Activated T-helper 1 cell treated with Interleukin-2 at 50 U/mL for 16 hours (primary cell): ENCODE measurements around the gene DYNC1I2.

Source experiments
- DNase-seq: peaks from one replicate; pipeline ENCODE4 v3.0.0-alpha.2; 2020; ENCODE audit warnings: low read depth

The DYNC1I2 gene

GRCh38 chr2:171687287-171688128 is at the start of gene DYNC1I2:
DYNC1I2 (plus strand) TSS chr2:171687469; CDS start chr2:171690156, 2,687 bp downstream.
- DNase-seq = peak; percentile 47

GRCh38 chr2:171651667-171652415 is 35.4 kb upstream of the DYNC1I2 start:
- DNase-seq = no peak

DNA sequence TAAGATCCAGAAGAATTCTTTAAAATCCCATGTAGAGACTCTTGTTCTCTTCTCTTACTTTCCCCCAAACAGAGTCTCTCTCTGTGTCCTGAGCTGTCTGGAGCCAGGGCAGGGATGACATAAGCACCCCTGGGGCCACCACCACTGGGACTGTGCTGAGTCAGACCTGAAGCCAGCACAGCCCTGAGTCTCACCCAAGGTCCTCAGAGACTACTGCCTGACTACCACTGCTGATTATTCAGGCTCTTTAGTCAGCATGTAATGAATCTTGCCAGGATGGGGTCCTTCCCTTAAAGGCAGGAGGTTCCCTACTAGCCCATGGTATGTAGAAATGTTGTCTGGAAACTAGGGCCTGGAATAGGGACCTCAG is 34.9 kb upstream of the DYNC1I2 start:
- no peak for DNase-seq

DNA sequence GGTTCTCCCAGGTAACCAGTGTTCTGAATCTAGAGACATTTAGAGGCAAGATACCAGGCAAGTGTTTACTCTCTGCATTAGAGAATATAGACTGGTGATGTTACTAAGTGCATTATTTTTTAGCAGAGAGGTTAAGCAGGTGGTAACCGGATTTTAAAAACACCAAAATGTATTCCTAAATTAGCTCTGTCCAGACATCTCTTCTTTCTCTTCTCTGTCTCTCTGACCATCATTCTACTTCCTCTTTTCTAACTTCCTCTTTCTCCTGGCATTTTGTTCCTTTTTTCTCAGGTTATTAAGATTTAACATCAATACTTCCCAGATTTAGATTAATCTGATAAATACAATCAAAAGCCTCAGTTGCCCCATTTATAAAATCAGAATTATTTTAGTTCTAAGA is 31.7 kb upstream of the DYNC1I2 start:
- DNase-seq = no peak

DNA sequence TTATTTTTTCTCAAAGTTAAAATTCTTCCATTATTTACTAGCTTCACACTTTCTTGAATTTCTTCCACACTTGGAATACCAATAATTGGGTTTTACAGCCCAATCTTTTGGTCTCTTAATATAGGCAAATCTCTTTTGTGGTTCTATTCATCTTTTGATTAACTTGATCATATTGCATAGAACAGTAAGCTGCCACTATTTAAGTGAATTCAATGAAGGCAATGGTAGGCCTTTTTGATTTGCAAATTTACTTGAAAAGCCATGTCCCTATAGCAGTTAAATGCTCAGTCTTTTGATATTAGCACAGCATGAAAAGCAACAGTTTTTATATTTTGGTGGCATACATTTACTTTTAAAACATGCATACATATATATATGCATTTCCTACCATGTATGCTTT is 20.2 kb upstream of the DYNC1I2 start:
- no peak for DNase-seq

DNA sequence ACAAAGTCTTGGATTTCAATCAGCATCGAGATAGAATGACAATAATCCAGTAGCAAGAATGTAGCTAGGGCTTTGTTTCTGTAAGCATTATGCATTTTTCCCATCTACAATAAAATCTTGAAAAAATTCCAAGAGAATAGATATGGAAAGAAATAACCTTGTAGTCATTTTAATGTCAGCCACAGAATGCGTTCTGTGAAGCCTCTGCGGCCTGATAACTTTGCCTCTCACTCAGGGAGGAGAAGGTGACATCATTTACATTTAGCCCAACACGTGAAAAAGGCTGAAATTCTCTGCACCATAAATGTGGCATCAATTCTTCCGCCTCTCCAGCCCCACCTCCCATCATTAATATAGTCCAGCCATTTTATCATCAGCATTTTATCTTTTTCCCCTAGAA is 19.1 kb upstream of the DYNC1I2 start:
- DNase-seq = no peak

GRCh38 chr2:171669121-171669520 is 18.1 kb upstream of the DYNC1I2 start:
- DNase-seq = no peak

- DNase-seq = no peak
Observed at GRCh38 chr2:171670655-171671054, 16.6 kb upstream of the DYNC1I2 start.

- DNase-seq = no peak
Observed at GRCh38 chr2:171671867-171672266, 15.4 kb upstream of the DYNC1I2 start.

DNA sequence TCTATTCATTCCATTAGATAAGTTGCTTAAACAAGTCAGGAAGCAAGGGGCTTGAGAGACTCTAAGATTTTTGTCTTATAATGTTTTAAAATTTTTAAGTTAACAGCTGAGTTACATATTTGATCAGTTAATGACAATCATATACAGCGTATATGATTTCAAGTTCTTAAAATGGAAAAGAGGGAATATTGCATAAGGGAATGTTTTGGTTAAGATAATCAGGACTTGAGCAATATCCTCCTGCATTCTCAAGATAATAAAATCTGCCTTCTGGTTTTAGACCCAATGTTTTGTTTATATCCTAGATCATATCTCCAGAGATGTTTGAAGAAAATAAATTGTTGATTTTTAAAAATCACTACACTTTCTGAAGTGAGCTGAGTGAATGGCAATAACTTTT is 13.4 kb upstream of the DYNC1I2 start:
- no peak for DNase-seq

GRCh38 chr2:171675810-171676345 is 11.4 kb upstream of the DYNC1I2 start:
- no peak for DNase-seq

DNA sequence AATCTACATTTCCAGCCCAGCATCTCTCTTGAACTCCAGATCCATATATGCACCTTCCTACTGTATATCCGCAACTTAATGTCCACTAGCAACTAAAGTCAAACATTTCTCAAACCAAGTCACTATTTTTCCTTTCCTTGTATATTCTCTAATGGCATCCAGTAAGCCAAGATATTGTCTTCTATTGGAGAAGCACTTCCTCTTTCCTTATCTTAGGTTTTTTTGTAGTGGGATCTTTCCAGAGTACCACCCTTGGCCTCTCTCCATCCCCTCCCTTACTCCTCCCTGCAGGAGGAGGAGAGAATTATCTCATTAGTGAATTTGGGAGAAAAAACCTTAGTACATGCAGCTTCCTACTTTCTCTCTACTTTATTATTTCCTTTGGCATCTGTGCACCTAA is 8.7 kb upstream of the DYNC1I2 start:
- DNase-seq = no peak

DNA sequence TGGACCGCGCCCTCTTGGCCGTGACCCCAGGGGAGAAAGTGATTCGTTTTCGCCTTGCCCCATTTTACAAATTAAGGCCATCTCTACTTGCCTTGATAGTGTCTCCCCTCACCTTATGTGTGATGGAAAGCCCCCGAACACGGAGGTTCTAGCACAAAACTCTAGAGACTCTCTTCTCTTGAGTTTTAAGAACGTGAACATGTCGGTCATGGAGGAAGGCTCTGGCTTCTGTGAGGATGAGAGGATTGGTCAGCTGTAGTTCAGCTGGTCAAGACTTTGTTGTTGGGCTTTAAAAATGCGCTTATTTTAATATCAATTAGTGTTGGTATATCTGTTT is 828 bp downstream of the DYNC1I2 start:
- DNase-seq = no peak

DNA sequence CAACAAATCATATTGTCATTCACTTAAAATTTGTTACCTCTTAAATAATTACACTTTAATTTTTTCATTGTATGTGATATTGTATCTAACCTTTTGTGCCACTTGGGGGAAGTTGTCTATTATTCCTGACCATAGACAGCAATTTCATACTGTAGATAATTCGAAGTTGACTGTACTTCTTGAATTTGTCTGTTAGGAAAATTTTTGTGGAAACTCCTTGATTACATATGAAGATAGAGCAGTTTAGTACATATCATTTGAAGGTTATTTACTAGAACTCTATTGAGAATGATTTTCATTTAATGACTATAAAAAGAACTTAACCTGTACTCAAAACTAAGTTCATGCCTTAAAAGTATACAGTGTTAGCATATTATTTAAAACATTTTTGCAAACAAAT is 5.1 kb downstream of the DYNC1I2 start:
- no peak for DNase-seq

- DNase-seq = no peak
Observed at GRCh38 chr2:171702781-171703556, 15.7 kb downstream of the DYNC1I2 start.

- DNase-seq = no peak
Observed at GRCh38 chr2:171703574-171704347, 16.5 kb downstream of the DYNC1I2 start.

DNA sequence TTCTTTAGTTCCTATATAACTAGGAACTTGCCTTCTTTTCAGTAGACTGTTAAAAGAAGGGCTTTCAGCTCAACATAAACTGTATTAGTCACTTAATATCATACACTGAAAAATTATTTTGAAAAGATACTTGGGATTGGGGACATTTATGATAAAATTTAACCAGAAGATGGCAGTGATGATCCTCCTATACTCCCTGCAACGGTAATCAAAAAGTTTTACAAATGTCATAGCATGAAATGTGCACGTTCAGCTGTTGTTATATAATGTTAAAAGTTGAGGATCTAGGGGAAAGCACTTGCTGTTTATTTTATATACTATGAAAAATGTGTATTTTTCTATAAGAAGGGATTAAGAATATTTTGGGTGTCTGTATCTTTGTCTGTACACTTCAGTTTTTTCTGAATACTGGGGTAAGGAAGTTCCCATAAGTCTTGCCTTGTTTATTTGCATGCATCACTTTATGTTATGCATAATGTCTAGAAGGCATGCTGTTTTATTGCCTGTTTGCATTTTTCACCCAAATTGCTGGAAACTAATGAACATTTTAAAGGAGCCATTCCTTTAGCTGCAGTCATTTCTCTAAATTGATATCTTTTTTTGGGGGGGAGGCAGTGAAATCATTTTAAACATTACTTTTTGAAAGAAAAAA is 19.0 kb downstream of the DYNC1I2 start:
- no peak for DNase-seq

DNA sequence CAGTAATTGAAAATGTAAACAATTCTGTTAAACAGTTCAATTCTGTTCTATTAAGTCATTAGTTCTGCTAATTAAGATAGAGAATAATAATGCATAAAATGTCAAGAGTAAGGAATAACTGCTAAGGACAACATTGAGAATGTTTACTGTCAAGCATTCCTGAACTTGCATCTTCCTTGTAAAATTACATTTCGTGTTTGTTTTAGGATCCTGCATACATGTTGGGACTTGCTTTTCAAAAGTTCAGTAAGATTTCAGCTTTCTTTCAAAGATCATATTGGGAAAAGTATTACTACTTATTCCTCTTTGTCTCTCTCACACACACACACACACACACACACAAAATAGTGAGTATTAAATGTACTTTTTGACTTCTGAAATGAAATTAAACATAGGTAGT is 20.5 kb downstream of the DYNC1I2 start:
- no peak for DNase-seq

DNA sequence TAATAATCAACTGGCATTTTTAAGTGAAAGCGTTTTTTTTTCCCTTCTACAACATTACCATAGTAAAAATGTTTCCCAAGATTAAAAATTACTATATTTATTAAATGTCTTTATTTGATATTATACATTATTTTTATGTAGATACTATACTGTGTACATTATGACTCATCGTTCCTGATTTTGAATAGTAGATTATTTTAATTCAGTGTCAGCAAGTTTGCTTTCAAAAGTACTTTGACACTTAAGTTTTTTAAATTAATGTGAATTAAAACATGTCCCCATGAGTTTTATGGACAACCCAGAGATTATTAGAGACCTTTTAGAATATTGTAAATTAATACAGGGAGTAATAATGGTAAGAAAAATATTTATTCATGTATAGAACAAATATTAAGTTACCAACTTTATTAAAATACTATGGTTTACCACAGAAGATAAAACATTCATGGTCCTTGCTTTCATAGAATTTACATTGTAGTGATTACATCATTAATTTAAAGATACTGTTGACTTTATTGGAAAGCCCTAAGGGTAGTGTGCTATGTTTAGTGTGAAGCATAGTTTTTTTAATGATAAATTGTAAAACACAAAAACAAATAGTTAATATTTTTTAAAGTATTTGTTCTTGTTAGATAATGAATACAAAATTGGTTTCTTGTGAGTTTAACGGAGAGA is 21.9 kb downstream of the DYNC1I2 start:
- no peak for DNase-seq

- no peak for DNase-seq
Observed at GRCh38 chr2:171711351-171711750, 24.1 kb downstream of the DYNC1I2 start.

- no peak for DNase-seq
Observed at GRCh38 chr2:171712051-171712450, 24.8 kb downstream of the DYNC1I2 start.
